Natural killer cell treated with Interleukin-12 subunit alpha and Interleukin-12 subunit beta and Interleukin-15 and Interleukin-18, amount 100 ng/mL, for 72 hours (primary cell): ENCODE measurements around the gene RIOK2. TPM values are rescaled to one million over a fixed set of nuclear protein-coding genes. Genes with fewer than 3 reads are reported as not detected.

Experiments
- ATAC-seq, 2 donors: fragments of 150-1000 bp; cut with Tn5 transposase in 1 of 2; sonication (Bioruptor Pico), chemical (Tn5 transposase) in 1 of 2; 2 replicates each; pipeline ENCODE4 v1.10.0; 2021
- DNase-seq: peaks from one replicate; pipeline ENCODE4 v3.0.0; 2022; ENCODE audit warnings: low spot score
- H3K27ac Mint-ChIP-seq, 2 donors: 1 replicate in 1 of 2; 2 replicates in 1 of 2; pipeline ENCODE4 v1.8.0; 2022; ENCODE audit warnings: mixed read lengths in 2 of 2, mild to moderate bottlenecking in 1 of 2, moderate library complexity in 1 of 2
- H3K27me3 Mint-ChIP-seq, 2 donors: 1 replicate in 1 of 2; 2 replicates in 1 of 2; pipeline ENCODE4 v1.8.0; 2022; ENCODE audit warnings: mixed read lengths in 2 of 2
- H3K36me3 Mint-ChIP-seq: one replicate; pipeline ENCODE4 v1.8.0; 2022; ENCODE audit warnings: mixed read lengths
- H3K4me1 Mint-ChIP-seq, 2 donors: 1 replicate in 1 of 2; 2 replicates in 1 of 2; pipeline ENCODE4 v1.8.0; 2022; ENCODE audit warnings: low read depth in 2 of 2, mixed read lengths in 2 of 2, mild to moderate bottlenecking in 1 of 2
- H3K4me3 Mint-ChIP-seq: one replicate; pipeline ENCODE4 v1.8.0; 2022; ENCODE audit warnings: mixed read lengths
- H3K9me3 Mint-ChIP-seq: 2 replicates; pipeline ENCODE4 v1.8.0; 2022; ENCODE audit warnings: mixed read lengths
- total RNA-seq, 2 donors: library from RNA; stranded (reverse); gene quantifications; one replicate each; pipeline ENCODE4 v1.2.3, GENCODE V29; 2022

Gene RIOK2
- 10 to 100 TPM; 29.7 to 46.2 TPM for total RNA-seq

DNA sequence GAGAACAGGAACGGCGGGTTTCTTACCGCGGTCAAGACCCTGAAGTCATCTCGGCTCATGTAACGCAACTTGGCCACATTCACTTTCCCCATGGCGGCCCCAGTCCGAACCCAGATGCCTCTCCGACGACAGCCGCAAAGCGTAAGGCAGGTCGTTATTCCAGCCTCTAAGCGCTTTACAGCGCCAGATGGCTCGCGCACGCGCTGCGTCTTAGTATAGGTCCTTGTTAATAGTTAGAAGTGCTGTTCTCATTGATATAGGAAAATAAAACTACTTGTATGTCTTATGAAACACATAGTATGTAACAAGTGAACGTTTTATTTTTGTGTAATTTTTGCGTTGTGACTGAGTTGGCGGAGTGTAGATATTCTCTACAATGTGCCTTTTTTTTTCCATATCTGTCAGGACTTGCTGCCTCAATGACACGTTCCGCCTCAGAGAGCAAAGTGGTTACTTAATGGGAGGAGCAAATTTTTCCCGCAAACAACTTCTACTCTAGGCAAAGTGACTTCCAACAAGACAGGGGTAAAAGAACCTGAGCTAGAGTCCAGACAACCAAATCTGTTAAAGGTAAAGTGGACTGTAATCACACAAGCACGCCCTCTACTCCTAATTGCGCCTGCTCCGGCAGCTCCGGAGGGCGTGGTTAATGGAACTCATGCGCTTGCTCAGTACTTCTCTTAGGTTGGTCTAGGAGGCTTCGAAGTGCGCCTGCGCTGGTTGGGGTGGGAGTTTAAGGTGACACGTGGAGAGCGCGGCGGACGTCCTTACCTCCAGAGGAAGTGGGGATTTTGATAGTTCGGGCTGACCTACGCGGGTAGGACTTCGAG lies at the start of gene RIOK2:
TSS of gene RIOK2 (minus strand) at position 148 of the 830 bp plus-strand sequence. CDS start at position 92, 56 bp downstream.
- Mint-ChIP-seq H3K9me3 (peaks cover 4% of the 10 kb centered on the region), H3K36me3 (peaks cover 28% of the 10 kb centered on the region), H3K4me3 (peak within 1 kb of the TSS; percentile 92), H3K27ac (peak within 1 kb of the TSS; percentile 98 to 99), H3K27me3 (peaks cover 7 to 8% of the 10 kb centered on the region in 2 donors), H3K4me1 (peaks cover 39 to 41% of the 10 kb centered on the region in 2 donors)
- peak; percentile 96 for DNase-seq
- ATAC-seq: peak; percentile 96

DNA sequence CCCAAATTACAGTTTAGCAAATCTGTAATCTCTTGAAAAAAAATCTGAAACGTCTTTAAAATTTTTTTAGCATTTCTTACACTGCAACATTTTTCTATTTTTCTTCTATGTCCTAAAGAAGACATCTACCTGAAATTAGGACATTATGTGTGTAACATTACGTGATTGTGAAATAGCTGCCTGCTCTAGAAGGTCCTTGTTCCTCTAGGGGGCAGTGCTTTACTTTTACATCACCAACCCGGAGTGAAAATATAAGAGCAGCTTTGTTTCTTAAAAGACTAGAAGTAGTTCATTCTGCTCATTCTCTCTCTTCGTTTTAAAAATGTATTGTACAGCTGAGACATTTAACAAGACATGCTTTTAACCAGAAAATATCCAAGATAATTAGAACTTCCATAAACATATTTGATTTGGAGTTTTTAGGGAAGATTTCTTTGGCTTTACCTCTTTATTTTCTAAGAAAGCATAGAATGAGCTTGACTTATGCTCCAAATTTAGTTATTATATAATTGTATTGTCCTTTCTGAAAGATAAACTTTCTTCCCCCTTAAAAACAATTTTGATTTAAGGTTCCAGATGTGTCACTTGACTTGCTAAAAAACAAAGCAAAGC lies 48.1 kb upstream of the RIOK2 start:
- Mint-ChIP-seq H3K36me3 (no peaks in the 10 kb centered on the region), H3K27ac (no peak overlapping the region), H3K4me3 (no peak overlapping the region), H3K4me1 (no peaks in the 10 kb centered on the region), H3K9me3 (peaks cover 4% of the 10 kb centered on the region), H3K27me3 (peaks cover 2 to 8% of the 10 kb centered on the region in 2 donors)
- DNase-seq (peak; percentile 58), ATAC-seq (peak in 1 of 2 donors; percentile 63)

DNA sequence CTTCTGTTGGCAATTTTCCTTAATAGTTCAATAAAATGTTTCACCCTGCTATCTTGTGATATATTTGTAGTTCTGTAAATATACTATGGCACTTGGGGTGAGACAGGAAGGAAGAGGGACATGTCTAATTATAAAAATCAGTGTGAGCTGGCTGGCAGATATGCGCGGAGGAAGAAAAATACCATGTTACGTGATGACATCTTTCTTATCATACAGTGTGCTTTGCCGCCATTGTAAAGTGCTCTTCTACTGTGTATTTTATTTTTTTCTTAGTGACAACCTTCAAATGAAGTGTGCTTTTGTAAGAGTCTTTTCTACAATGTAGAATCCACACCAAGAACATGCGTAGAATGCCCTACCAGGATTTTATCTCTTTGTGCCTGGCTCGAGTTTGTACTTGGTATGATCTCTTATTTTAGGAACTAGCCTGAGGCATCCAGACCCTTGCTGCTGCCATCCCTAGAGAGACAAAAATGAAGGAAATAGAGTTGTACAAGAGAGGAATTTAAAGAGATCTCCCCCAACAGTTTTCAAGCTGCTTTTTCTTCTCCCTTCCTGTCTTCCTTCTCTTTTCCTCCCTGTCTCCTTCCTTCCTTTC lies 46.7 kb upstream of the RIOK2 start:
- DNase-seq (no peak), ATAC-seq (no peak)
- Mint-ChIP-seq H3K27me3 (peaks cover 2 to 8% of the 10 kb centered on the region in 2 donors), H3K36me3 (no peaks in the 10 kb centered on the region), H3K9me3 (no peaks in the 10 kb centered on the region), H3K27ac (no peak overlapping the region), H3K4me1 (no peaks in the 10 kb centered on the region), H3K4me3 (no peak overlapping the region)

DNA sequence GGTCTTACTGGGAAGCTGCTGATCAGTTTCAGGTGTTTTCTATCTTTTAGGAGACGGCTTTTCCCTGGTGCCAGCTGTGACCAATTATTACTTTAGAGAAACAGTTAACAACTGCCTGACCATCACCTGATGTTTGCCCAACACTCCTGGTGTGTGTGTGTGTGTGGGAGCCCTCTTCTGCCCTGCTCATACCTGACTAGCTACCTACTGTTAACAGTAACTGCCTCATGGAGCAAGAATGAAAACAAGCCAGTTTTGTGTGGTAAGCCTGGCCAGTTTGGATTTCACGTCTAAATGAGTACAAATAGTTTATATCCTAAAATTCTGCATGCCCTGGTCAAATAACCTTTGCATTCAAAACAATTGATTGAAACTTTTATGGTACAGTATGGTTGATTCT lies 46.1 kb upstream of the RIOK2 start:
- no peak for ATAC-seq
- H3K27ac Mint-ChIP-seq: no peak overlapping the region
- no peak overlapping the region for H3K4me3 Mint-ChIP-seq

DNA sequence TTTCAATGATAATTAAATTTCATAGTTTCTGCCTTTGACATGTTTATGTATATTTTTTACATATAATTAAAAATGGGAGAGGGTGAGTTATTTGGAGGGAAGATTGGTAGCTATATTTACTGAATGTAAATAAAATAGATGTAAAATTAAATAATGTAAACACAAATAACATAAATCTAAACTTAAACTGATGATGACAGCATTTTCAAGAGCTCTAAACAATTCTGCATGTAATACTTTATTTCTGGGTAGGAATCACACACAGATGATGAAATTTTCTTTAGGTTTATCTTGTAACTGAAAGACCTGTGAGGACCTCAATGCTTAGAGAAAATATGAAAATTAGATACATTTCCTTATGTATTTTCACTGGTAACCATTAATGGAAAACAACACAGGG lies 42.2 kb upstream of the RIOK2 start:
- Mint-ChIP-seq H3K9me3 (no peaks in the 10 kb centered on the region), H3K36me3 (no peaks in the 10 kb centered on the region), H3K27ac (no peak overlapping the region), H3K4me1 (no peaks in the 10 kb centered on the region), H3K27me3 (peaks cover 2 to 8% of the 10 kb centered on the region in 2 donors), H3K4me3 (no peak overlapping the region)
- ATAC-seq (no peak), DNase-seq (no peak)

More for the DNA sequence above, 46.1 kb upstream of the RIOK2 start:
- no peak for DNase-seq
- Mint-ChIP-seq H3K9me3 (no peaks in the 10 kb centered on the region), H3K36me3 (no peaks in the 10 kb centered on the region), H3K27me3 (peaks cover 2 to 8% of the 10 kb centered on the region in 2 donors), H3K4me1 (no peaks in the 10 kb centered on the region)

DNA sequence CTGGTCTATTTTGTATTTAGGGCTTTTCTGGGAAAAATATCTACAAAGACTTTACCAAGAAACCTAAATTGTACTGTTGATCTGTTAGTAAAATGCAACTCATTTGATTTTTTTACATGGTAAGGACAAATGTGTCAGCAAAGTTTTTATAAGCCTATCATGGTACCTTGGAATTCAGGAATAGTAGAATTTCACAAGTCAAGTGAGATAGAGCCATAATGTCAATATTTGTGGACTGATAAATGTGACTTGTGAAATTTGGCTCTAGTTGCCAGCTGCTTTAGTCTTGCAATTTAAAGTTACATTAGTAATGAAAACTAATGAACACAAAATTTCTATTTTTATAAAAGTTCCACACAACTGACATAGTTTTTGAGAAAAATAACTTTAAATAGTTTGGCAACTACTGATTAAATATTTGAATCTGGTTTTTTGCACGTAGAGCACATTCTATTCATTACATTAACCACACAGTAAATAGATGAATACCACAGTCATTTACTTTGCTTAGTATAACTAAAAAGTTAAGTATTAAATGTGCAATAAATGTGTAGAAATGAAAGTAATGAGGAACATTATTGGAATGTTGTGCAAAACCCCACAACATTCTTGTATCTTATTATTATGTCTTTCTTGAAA lies 41.2 kb upstream of the RIOK2 start:
- no peaks in the 10 kb centered on the region for H3K4me1 Mint-ChIP-seq
- ATAC-seq (no peak), DNase-seq (no peak)

DNA sequence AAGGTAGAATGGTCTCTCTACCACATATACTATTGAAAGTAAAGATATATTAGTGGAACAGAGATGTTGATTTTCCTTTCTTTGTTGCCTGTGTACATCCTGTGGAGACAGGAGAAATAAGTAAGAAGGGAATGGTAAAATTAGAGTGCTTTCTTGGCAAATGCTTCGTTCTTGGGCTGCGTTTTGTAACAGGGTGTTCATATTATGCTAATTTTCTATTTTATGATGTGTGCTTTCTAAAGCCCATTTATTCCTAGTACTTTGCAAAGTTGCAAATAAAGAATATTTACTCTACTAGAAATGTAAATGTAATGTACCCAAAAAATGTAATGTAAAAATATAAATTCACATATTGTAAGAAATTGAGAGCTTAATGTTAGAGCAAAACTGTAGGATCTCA lies 40.5 kb upstream of the RIOK2 start:
- no peaks in the 10 kb centered on the region for H3K4me1 Mint-ChIP-seq
- H3K9me3 Mint-ChIP-seq: no peaks in the 10 kb centered on the region
- H3K36me3 Mint-ChIP-seq: no peaks in the 10 kb centered on the region
- ATAC-seq (no peak), DNase-seq (no peak)
- no peak overlapping the region for H3K4me3 Mint-ChIP-seq
- peaks cover 0 to 6% of the 10 kb centered on the region in 2 donors for H3K27me3 Mint-ChIP-seq
- H3K27ac Mint-ChIP-seq: no peak overlapping the region

More for the DNA sequence above, 41.2 kb upstream of the RIOK2 start:
- Mint-ChIP-seq H3K36me3 (no peaks in the 10 kb centered on the region), H3K27me3 (peaks cover 0 to 8% of the 10 kb centered on the region in 2 donors), H3K9me3 (no peaks in the 10 kb centered on the region), H3K4me3 (no peak overlapping the region), H3K27ac (no peak overlapping the region)

DNA sequence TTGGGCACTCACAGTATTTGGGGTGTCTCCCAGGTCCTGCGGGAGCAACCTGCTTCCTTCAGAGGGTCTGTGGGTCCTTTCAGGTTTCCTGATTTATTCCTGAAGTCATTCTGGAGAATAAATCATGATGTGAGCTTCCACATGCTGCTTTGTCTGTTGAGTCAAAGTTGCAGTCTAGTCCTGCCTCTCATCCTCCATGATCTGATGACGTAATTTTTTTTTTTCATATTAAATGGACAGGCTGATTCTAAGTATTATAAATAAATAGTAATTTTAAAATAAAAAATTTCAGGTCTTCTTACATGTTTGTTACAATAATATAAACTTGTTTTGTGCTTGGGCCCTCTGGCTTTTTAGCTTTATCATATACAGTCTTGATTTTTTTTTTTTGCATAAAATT lies 26.3 kb upstream of the RIOK2 start:
- Mint-ChIP-seq H3K4me1 (no peaks in the 10 kb centered on the region), H3K4me3 (no peak overlapping the region), H3K36me3 (peaks cover 22% of the 10 kb centered on the region), H3K9me3 (peaks cover 8% of the 10 kb centered on the region), H3K27me3 (peaks cover 18 to 33% of the 10 kb centered on the region in 2 donors), H3K27ac (no peak overlapping the region)
- DNase-seq: no peak
- no peak for ATAC-seq

DNA sequence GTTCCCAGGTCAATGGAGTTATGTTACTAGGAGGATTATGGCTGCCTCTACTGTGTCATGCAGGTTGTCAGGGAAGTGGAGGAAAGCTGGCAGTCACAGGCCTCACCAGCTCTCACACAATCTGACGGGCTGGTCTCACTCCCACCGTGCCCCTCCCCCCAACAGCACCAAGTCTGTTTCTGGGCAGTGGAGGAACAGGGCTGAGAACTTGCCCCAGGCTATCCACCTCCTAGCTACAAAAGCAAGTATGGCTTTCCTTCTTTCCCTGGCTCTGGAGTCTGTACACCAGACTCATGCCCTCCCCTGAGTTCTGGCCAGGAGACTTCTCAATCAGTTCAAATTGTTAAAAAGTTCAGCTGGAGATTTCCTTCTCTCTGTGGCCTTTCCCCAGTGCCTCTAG lies 25.7 kb upstream of the RIOK2 start:
- Mint-ChIP-seq H3K36me3 (peaks cover 16% of the 10 kb centered on the region), H3K27me3 (peaks cover 18 to 33% of the 10 kb centered on the region in 2 donors), H3K4me1 (no peaks in the 10 kb centered on the region), H3K9me3 (peaks cover 3% of the 10 kb centered on the region), H3K27ac (no peak overlapping the region), H3K4me3 (no peak overlapping the region)
- ATAC-seq (no peak), DNase-seq (no peak)

DNA sequence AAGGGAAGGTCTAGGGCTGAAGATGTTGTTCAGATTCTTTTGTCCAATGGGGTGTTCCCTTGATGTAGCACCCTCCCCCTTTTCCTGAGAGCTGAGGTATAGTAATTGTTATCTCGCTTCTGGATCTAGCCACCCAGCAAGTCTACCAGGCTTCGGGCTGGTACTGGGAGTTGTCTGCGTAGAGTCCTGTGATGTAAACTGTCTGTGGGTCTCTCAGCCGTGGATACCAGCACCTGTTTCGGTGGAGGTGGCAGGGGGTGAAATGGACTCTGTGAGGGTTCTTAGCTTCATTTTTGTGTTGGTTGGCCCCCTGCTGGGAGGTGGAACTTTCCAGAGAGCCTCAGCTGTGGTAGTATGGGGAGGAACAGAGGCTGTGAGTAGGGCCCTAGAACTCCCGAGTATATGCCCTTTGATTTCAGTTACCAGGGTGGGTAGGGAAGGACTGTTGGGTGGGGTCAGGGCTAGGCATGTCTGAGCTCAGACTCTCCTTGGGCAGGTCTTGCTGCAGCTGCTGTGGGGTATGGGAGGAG lies 25.2 kb upstream of the RIOK2 start:
- no peaks in the 10 kb centered on the region for H3K4me1 Mint-ChIP-seq
- H3K27me3 Mint-ChIP-seq: peaks cover 17 to 33% of the 10 kb centered on the region in 2 donors
- ATAC-seq: no peak
- peaks cover 11% of the 10 kb centered on the region for H3K36me3 Mint-ChIP-seq
- peaks cover 2% of the 10 kb centered on the region for H3K9me3 Mint-ChIP-seq
- H3K4me3 Mint-ChIP-seq: no peak overlapping the region
- H3K27ac Mint-ChIP-seq: no peak overlapping the region
- DNase-seq: no peak

DNA sequence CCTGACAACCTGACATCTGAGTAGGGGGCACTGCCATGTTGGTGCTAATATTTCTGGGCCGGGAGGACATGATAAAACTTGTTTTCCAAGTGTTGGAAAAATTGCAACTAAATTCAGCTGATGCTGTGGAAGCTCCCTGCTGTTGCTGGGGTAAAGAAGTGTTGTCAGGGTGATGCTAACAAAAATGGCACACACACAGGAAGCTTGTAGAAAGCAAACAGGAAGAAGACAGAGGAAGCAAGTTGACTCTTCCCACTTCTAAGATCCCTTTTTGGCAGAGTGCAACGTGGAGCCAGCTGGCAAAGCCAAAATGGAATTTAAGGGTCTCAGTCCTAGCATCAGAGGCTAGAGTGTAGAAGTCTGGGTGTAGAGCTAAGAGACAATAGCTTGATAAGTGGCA lies 11.3 kb upstream of the RIOK2 start:
- DNase-seq (no peak), ATAC-seq (no peak)
- H3K27ac Mint-ChIP-seq: no peak overlapping the region
- peaks cover 14% of the 10 kb centered on the region for H3K36me3 Mint-ChIP-seq
- H3K27me3 Mint-ChIP-seq: peaks cover 35 to 37% of the 10 kb centered on the region in 2 donors
- H3K4me1 Mint-ChIP-seq: no peaks in the 10 kb centered on the region
- H3K9me3 Mint-ChIP-seq: peaks cover 2% of the 10 kb centered on the region
- no peak overlapping the region for H3K4me3 Mint-ChIP-seq

DNA sequence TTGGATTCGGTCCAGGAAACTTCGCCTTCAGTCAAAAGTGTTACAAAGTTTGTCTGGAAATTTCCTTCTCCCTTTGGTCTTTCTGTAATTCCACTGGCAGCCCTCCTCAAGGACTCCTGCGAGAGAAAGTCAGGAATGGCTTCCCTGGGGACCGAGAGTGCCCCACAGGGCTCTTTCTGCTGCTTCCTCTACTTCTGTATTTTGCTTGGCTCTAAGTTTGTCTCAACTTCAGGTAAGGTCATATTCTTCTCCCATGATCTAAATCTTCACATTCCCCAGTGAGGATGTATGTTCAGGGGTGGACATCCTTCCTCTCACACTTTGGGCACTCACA lies 10.3 kb upstream of the RIOK2 start:
- H3K4me1 Mint-ChIP-seq: no peaks in the 10 kb centered on the region
- ATAC-seq (no peak), DNase-seq (no peak)
- no peak overlapping the region for H3K27ac Mint-ChIP-seq
- peaks cover 30 to 34% of the 10 kb centered on the region in 2 donors for H3K27me3 Mint-ChIP-seq
- peaks cover 14% of the 10 kb centered on the region for H3K36me3 Mint-ChIP-seq
- H3K9me3 Mint-ChIP-seq: peaks cover 2% of the 10 kb centered on the region
- H3K4me3 Mint-ChIP-seq: no peak overlapping the region

DNA sequence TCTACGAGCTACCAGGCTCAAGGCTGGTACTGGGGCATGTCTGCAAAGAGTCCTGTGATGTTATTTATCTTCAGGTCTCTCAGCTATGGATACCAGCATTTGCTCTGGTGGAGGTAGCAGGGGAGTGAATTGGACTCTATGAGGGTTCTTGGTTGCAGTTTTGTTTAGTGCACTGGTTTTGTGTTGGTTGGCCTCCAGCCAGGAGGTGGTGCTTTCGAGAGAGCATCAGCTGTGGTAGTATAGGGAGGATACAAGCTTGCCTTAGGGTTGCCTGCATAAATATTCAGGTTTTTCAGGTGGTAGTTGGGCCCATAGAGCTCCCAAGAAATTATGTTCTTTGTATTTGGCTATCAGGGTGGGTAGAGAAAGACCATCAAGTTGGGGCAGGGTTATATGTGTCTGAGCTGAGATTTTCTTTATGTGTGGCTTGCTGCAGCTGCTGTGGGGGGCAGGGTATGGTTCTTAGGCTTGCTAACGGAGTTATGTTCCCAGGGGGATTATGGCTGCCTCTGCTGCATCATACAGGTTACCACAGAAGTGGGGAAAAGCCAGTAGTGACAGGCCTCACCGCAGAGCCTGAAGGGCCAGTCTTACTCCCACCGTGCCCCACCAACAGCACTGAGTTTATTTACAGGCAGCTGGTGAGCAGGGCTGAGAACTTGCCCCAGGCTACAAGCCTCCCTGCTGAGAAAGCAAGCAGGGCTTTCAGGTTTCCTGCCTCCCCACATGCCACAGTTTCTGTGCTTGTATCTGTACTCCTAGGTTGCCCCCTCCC lies 9.7 kb upstream of the RIOK2 start:
- Mint-ChIP-seq H3K4me3 (no peak overlapping the region), H3K9me3 (peaks cover 2% of the 10 kb centered on the region), H3K4me1 (no peaks in the 10 kb centered on the region), H3K27me3 (peaks cover 30 to 36% of the 10 kb centered on the region in 2 donors), H3K36me3 (peaks cover 14% of the 10 kb centered on the region), H3K27ac (no peak overlapping the region)
- DNase-seq (no peak), ATAC-seq (no peak)
